Stimulated activated CD4-positive, alpha-beta T cell treated with anti-CD3 and anti-CD28 coated beads, Interleukin-1b, Interleukin-23, amount 100 ng/mL, for 24 hours (primary cell): ENCODE data around the gene RFLNA.

Source experiments
- DNase-seq, 4 experiments: peaks; one replicate each; pipeline ENCODE4 v3.0.0-alpha.2; 2020; ENCODE audit warnings: low read depth in 4 of 4, low spot score in 1 of 4

Gene RFLNA

GRCh38 chr12:124303579-124304313, 8.9 kb downstream of the RFLNA start:
- no peak for DNase-seq

GRCh38 chr12:124304314-124304790, 9.5 kb downstream of the RFLNA start:
- no peak for DNase-seq

- no peak for DNase-seq
These were observed 10.2 kb downstream of the RFLNA start for GRCh38 chr12:124305136-124305535.

GRCh38 chr12:124305776-124306685, 11.1 kb downstream of the RFLNA start:
- no peak for DNase-seq

- no peak for DNase-seq
These were observed 12.0 kb downstream of the RFLNA start for GRCh38 chr12:124306686-124307555.

- no peak for DNase-seq
These were observed 12.6 kb downstream of the RFLNA start for GRCh38 chr12:124307556-124307825.

- no peak for DNase-seq
These were observed 13.8 kb downstream of the RFLNA start for GRCh38 chr12:124308741-124309140.

- no peak for DNase-seq
These were observed 14.3 kb downstream of the RFLNA start for GRCh38 chr12:124309231-124309630.

- no peak for DNase-seq
These were observed 14.9 kb downstream of the RFLNA start for GRCh38 chr12:124309744-124310143.

GRCh38 chr12:124310178-124310577, 15.3 kb downstream of the RFLNA start:
- DNase-seq, result no peak

GRCh38 chr12:124310785-124311184, 15.9 kb downstream of the RFLNA start:
- DNase-seq, result no peak

- no peak for DNase-seq
These were observed 16.6 kb downstream of the RFLNA start for GRCh38 chr12:124311292-124312109.

GRCh38 chr12:124312601-124313000, 17.7 kb downstream of the RFLNA start:
- no peak for DNase-seq

GRCh38 chr12:124314207-124314606, 19.3 kb downstream of the RFLNA start:
- no peak for DNase-seq

GRCh38 chr12:124314766-124315165, 19.9 kb downstream of the RFLNA start:
- DNase-seq, result no peak

GRCh38 chr12:124315372-124316044, 20.6 kb downstream of the RFLNA start:
- DNase-seq, result no peak

GRCh38 chr12:124316257-124316900, 21.5 kb downstream of the RFLNA start:
- DNase-seq, result no peak

GRCh38 chr12:124317400-124317799, 22.5 kb downstream of the RFLNA start:
- no peak for DNase-seq

GRCh38 chr12:124318278-124319020, 23.6 kb downstream of the RFLNA start:
- no peak for DNase-seq
